NK-92 (cell line): ENCODE results near the gene PUS3.

Experiments used
- DNase-seq: peaks from one replicate; lab custom pipeline; 2025; ENCODE audit not compliant: unreplicated experiment; lab: John Stamatoyannopoulos, UW

Gene PUS3

GRCh38 chr11:125902927-125903710 lies at the start of gene PUS3:
Gene PUS3 (minus strand): TSS chr11:125903206. CDS start chr11:125896284, 6,922 bp downstream.
- peak; percentile 29 for DNase-seq

- DNase-seq, result no peak
Measured at GRCh38 chr11:125952559-125952958, 49.6 kb upstream of the PUS3 start.

- no peak for DNase-seq
Measured at GRCh38 chr11:125951731-125952130, 48.7 kb upstream of the PUS3 start.

GRCh38 chr11:125950696-125951651 lies 48.0 kb upstream of the PUS3 start:
- no peak for DNase-seq

GRCh38 chr11:125950178-125950490 lies 47.1 kb upstream of the PUS3 start:
- DNase-seq, result no peak

GRCh38 chr11:125949271-125950177 lies 46.5 kb upstream of the PUS3 start:
- DNase-seq, result no peak

- DNase-seq, result no peak
Measured at GRCh38 chr11:125948278-125949051, 45.5 kb upstream of the PUS3 start.

GRCh38 chr11:125947419-125948277 lies 44.6 kb upstream of the PUS3 start:
- no peak for DNase-seq

GRCh38 chr11:125946712-125947418 lies 43.9 kb upstream of the PUS3 start:
- no peak for DNase-seq

- no peak for DNase-seq
Measured at GRCh38 chr11:125945797-125946520, 43.0 kb upstream of the PUS3 start, which contains the start of gene VSIG10L2. Gene VSIG10L2 (plus strand): TSS chr11:125946044. CDS start chr11:125946056, 12 bp downstream.

GRCh38 chr11:125945011-125945796 lies 42.2 kb upstream of the PUS3 start:
- DNase-seq, result no peak

GRCh38 chr11:125944350-125945010 lies 41.5 kb upstream of the PUS3 start:
- DNase-seq, result no peak

GRCh38 chr11:125943661-125944349 lies 40.8 kb upstream of the PUS3 start:
- no peak for DNase-seq

GRCh38 chr11:125942771-125943428 lies 39.9 kb upstream of the PUS3 start:
- no peak for DNase-seq
